ENCODE data around the gene CDK2AP2.
"Not testable (repeated sequence)": the region's sequence is repeated elsewhere in the genome, so short reads cannot be mapped to it uniquely, and the experiment has no call there.

CDK2AP2 gene

DNA sequence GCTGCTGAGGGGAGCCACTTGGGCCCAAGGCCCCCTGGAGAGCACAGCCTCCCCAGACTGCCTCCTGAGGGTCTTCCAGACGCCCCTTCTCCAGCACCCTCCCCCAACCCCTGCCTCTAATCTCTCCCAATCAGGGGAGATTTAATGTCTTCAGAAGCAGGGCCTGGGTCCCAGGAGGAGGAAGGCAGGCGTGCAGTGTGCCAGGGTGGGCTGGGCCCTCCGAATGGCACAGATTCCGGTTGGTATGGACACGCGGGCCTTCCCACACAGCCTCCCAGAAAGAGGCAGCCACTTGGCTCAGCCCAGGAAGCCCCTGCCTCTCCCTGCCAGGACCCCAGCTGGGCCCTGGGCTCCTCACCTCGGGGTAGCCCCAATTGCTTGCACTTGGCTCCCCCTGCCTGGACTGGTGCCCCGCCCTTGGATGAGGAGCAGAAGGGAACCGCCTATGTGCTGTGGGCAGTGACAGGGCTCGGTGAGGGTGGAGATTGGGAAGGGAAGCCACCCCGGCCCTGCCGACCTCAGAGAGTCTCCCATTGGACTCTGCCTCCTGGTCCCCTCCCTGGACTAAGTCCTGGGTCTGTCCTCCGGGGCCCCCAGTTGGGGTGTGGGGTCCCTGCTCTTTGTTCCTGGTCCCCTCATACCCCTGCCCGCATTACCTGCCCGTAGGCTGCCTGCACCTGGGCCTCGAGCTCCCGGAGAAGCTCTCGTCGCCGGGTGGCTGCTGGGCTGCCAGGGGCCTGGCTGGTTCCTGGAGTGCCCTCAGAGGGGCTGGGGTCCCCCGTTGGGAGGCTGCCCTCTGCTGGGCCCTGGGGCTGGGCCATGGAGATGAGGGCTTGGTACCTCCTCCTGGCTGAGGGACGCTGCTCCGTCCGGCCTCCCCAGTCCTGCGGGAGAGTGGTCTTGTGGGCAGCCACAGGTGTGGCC, 15.9 kb upstream of the CDK2AP2 start:
- no peak for DNase-seq

DNA sequence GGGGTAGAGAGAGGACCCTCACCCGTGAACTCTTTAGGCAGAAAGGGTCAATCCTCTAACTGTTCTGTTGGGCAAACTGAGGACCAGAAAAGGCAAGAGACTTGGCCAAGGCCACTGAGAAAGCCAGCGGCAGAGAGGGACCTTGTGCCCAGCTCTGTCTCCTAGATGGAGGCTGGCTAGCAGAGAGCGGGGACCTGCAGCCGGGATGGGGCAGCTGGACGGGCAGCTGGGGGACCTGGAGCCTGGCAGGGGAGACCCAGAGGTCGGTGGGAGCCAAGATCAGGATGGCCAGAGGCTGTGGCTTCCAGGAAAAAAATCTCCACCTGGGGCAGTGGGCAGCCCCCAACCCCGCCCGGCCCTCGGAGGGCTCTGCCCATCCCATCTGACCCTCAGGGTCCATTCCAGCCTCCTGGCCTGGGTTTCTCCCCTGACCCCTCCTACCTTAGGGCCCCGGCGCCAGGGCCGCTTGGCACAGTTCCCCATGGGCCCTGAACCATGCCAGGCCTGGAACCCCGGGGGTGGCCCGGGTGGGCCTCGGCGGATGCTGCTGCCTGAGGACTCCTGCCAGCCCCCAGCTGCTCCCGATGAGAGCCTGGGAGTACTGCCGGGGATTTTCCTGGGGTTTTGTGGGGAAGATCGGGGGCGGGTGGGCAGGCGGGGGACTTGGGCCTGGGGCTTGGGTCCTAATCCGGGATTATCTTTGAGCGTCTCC, 15.0 kb upstream of the CDK2AP2 start, which contains the start of gene CABP2:
Gene CABP2 (minus strand): TSS at position 603 of the 712 bp plus-strand sequence. CDS start 120 bp downstream, at position 483.
- no peak for DNase-seq

DNA sequence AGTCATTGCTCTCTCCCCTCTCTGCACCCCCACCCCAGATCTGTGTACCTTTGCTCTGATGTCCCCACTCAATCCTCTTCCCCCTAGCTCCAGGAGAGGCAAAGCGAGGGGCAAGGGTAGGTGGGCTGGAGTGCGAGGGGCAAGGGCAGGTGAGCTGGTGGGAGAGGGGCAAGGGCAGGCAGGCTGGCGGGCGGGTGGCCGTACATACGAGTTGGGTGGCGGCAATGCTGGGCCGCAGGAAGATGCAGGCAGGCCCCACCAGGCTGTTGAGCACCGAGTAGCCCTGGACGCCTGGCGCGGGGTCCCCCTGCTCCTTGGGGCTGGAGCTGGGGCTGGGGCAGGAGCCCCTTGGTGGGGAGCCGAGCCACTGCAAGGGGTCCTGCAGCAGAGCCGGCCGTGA, 14.4 kb upstream of the CDK2AP2 start:
- DNase-seq: no peak

DNA sequence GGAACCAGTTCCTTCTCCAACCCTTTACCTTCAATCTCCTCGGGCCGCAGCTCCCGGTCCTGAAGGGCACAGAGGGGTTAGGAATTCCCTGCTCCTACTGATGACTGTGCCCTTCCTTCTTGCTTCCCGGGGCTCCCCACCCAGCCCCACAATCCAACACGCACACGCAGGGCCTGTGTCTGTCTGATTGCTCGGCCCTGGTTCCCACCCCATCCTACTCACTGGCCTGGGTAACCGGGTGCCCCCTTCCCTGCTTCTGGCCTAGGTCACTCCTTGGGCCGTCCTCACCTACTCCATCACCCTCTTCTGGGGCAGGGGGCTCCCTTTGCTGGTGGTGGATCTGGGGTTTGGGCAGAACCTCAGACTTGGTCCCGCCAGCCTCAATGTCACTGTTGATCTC, 14.0 kb upstream of the CDK2AP2 start:
- DNase-seq: no peak

DNA sequence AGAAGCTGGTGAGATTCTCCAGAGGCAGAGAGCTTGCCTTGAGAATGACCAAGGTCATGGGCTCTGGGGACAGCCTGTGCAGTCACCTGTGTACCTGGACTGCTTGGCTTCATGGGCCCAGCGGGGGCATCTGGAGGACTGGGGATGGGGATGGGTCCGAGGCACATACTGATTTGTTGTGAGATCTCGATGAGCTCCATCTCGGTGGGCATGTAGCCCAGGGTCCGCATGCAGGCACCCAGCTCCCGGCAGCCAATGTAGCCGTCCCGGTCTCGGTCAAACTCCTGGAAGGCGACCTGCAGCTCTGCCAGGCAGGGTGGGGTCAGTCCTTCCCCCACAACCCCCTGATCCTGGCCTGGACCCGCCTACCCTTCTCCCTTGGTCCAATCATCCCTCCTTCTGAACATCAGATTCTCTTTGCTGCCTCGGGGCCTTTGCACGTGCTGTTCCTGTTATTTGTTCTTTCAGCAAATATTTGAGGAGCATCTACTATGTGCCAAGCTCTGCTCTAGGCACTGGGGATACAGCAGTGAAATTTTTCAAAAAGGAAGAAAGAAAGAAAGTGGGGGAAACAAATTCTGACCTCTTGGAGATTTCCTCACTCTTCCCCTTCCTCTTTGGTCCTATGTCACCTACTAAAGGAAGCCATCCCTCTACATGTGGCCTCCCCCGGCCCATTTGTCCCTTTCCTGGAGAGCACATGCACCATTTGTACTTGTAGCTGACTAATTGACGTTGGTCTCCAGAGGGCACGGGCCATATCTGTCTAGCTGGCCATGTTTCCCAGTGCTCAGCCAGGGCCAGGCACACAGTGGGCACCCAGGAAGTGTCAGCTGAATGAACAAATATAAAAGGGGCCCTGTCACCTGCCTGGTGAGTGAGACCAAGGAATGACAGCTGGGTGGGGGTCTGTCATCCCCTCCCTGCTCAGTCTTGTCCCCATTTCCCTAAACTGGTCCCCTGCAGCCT, 13.2 kb upstream of the CDK2AP2 start:
- DNase-seq: no peak

DNA sequence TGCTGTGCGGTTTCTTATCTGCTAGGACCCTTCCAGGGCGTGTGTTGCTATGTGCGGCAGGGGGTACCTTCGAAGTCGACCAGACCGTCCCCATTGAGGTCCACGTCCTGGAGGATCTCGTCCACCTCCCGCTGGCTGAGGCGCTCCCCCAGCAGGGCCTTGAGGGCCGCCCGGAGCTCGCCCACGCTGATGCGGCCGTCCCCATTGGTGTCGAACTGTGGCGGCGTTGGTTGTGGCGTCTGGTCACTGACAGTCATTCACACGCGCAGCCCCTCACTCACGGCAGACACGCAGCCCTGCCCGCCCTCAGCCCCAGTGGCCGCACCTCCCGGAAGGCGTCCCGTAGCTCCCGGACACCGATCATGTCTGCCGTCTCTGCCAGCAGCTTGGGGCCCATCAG, 11.8 kb upstream of the CDK2AP2 start:
- DNase-seq: no peak

DNA sequence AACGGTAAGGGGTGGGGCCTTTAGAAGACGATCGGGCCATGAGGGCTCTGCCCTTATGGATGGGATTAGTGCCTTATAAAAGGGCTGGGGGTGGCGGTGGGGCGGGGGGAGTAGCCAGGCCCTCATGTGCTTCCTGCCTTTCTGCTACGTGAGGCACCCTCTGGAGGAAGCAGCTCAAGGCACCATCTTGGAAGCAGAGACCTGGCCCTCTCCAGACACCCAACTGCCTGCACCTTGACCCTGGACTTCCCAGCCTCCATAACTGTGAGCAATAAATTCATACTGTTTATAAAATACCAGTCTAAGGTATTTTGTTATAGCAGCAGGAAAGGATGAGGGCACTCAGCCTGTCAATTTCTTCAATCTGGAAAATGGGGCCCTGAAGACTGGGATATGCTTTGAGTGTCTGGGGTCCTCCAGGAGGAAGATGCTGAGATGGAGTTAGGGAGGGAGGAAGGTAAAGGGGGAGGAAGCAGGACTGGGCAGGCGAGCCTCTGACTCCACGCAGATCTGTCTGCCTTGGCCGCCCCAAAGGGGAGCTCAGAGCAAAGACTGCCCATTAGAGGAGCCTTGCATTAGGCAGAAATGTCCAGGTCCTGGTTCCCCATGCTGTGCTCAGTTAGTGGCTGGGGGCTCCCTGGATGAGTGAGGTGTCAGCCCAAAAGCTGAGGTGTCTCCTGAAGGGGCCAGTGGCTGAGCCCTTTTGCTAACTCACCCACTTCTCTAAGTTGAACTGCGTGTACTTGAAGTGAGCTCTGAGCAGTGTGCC, 10.0 kb upstream of the CDK2AP2 start:
- no peak for DNase-seq

DNA sequence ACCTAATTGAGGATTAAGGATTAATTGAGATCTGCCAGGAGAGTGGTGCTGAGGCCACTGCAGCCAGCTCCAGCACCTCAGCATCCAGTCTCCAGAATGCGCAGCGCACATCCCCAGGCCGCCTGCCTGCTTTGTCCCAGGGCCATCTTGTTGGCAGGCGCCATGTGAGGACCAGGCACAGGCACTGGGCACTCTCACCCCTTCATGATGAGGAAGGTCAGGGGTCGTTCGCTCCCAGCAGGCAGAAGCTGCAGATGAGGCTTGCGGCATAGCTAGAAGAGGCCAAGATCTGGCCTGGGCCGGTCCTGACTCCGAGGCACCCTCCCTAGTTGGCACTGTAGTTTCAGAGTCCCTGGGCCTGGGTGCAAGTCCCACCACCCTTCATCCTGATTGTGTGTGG, 8.8 kb upstream of the CDK2AP2 start:
- no peak for DNase-seq

DNA sequence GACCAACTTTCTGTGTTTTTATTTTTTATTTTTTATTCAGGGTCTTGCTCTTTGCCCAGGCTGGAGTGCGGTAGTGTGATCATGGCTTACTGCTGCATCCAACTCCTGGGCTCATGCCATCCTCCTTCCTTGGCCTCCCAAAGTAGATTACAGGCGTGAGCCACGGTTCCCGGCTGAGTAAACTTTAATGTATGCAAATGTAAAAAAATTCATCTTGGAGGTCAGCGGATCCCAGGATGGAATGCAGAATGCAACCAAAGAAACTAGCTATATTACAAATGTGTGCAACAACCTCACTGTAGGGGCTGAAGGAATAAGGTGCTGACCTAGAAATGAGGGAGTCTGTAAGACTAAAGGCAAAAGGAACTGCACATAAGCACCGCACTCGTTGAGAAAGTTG, 6.2 kb upstream of the CDK2AP2 start:
- DNase-seq: no peak

DNA sequence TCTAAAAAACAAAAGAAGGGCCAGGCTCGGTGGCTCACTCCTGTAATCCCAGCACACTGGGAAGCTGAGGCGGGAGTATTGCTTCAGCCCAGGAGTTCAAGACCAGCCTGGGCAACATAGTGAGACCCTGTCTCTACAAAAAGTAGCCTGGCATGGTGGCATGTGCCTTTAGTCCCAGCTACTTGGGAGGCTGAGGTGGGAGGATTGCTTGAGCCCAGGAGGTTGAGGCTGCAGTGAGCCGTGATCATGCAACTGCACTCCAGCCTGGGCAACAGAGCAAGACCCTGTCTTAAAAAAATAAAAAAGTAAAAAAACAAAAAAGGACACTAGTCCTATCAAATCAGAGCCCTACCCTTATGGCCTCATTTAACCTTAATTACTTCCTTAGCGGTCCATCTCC, 3.6 kb upstream of the CDK2AP2 start:
- not testable (repeated sequence) for DNase-seq

DNA sequence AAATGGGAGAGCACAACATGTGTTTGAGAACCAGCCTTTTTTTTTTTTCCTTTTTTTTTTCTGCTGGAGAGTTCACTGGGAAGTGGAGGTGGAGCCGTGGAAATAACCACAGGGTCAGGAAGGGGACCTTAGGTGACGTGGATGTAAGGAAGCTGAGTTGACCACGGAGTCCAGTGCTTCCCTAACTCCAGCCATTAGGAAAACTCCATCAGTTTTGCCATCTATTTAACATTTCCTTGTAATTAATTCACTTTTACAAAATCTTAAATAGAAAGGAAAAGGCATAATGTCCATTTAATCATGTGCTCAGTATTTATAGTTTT, 2.0 kb upstream of the CDK2AP2 start:
- DNase-seq: no peak

DNA sequence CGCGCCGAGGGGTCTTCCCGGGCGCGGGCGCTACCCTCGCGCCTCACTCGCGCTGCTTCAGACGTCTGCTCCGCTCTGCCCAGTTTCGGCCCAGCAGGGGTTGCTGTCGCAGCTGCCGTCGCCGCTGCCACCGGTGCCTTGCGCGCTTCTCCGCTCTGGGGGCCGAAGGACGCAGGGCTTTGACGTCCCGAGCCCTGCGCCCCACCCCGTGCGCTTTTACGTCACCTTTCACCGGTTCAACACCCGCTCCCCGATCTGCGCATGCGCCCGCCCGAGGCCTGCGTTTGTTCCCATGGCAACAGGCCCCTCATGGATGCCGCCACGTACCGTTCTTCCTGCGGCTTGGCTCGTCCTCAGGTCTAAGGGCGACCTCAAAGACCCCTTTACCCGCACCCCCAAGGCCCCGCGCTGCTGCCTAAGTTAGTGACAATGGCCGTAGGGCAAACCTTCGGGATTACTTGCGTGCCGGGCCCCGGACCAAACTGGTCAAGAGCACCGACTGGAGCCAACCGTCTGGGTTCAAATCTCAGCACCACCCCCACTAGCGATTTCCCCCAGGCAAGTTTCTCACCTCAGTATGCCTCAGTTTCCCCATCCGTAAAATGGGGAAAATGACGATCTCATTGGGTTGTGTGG, 642 bp upstream of the CDK2AP2 start:
- peak; percentile 83 to 92 for DNase-seq

DNA sequence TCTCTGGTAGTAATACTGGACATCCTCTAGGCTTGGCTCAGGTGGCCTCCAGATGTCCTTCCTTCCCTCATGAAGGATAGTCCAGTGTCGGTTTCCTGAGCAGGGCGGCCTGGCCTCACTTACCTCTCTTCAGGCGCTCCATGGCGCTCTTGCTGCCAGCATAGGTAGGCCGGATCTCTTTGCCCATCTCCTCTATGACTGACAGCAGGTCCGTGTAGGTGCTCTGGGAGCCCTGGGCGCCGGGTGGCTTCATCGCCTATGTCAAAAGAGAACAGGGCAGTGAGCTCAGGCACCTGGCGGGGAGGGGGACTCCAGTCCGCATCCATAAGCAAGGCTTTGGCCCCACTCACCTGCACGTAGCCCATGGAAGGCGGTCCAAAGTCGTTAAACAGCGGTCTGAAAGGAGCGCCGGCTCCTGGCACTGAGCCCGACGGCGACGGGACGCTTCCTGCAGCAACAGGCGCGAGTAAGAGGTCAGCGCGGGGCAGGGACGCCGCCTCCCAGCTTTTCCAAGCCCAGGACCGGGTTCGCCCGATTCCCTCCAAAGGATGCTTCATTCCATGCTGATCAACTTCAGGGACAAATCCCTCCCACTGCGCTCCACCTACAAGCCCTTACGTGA, 609 bp downstream of the CDK2AP2 start:
- no peak for DNase-seq

DNA sequence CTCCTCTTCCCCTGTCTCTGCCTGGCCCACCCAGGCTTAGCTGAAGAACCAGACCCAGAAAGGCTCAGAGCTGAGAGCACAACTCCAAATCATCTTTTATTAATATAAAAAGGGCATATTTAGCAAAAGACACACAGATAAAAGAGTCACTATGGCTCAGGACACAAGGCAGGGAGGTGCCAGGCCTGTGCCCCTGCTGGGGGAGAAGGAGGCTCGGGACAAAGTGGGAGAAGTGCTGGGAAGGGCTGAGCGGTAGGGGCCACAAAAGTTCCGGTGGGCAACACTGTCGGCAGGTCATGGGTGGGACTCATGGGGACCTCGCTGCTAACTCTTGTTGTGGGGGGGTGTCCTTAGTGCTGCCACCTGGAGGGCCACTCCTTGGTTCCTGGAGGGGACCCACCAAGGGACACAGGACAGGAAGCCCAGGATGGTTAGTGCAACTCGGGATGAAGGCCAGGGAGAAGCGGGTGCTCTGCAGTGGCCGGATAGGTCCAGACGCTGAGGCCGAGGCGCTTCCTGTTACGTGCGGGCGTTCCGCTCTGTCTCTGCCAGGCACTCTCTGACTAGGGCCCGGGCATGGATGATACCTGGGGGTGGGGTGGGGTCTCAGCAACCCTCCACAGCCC, 1.4 kb downstream of the CDK2AP2 start:
- no peak for DNase-seq

DNA sequence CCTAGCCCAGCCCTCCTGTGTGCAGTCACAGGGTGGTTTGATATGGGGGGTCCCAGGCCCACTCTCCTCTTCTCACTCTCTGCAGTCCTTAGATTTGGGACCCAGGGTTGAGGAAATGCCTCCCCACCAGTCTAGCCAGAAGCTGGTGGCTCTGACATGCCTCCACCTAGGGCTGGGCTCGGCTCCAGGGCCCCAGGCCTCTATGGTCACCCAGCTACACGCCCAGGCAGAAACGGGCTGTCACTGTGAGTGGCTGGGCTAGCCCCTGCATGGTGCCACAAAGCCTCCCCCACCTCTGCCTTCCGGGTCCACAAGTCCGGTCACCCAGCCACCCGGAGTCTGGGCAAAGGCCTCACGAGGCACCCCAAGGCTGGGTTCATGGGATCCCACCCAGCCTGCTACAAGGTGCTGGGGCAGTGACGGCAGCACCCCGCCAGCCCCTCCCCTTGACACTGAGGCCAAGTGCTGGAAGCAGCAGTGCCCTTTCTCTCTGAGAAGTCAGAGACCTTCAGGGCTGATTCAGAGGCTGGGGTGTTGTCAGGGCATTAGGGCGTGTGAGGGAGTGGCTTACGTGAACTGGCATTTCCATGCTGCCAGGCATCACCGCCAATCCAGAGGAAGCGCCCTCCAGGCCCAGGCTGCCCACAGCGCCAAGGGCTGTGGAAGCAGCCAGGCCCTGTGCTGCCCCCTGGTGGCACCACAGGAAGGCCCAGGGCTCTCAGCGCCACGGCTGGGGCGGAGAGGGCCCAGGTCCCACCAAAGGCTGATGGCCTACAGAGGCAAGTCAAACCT, 2.2 kb downstream of the CDK2AP2 start:
- peak; percentile 61 to 66 for DNase-seq

DNA sequence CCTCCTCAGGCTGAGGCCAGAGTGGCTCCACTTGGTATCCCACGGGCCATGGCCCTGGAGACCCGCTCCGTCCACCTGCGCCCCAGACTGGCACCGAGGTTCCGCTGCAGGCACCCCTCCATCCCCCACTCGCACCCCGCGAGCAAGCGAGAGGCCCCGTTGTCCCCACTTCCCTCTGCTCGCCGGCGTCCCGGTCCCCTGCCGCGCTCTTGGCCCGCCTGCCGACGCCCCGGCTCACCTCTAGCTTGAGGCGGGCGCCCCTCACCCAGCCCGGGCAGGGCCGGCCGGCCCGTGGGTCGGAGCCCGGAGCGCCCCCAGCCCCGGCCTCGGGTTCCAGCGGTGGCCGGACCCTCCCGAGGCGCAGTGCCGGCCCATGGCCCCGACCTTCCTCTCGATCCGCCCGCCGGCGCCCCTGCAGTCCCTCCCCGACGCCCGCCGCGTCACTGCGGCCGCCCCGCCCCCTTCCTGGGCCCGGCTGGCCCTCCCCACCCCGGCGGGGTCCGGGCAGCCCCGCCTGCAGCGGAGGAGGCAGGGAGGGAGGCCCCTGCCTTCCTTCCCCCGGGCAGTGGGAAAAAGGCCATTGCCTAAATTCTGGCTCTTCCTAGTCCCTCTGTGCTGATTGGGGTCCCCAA, 2.9 kb downstream of the CDK2AP2 start, which contains the start of gene PITPNM1:
Gene PITPNM1 (minus strand): TSS at position 414 of the 632 bp plus-strand sequence. CDS start 1,183 bp downstream, outside the sequence.
- peak in 1 of 2 donors; percentile 40 for DNase-seq

DNA sequence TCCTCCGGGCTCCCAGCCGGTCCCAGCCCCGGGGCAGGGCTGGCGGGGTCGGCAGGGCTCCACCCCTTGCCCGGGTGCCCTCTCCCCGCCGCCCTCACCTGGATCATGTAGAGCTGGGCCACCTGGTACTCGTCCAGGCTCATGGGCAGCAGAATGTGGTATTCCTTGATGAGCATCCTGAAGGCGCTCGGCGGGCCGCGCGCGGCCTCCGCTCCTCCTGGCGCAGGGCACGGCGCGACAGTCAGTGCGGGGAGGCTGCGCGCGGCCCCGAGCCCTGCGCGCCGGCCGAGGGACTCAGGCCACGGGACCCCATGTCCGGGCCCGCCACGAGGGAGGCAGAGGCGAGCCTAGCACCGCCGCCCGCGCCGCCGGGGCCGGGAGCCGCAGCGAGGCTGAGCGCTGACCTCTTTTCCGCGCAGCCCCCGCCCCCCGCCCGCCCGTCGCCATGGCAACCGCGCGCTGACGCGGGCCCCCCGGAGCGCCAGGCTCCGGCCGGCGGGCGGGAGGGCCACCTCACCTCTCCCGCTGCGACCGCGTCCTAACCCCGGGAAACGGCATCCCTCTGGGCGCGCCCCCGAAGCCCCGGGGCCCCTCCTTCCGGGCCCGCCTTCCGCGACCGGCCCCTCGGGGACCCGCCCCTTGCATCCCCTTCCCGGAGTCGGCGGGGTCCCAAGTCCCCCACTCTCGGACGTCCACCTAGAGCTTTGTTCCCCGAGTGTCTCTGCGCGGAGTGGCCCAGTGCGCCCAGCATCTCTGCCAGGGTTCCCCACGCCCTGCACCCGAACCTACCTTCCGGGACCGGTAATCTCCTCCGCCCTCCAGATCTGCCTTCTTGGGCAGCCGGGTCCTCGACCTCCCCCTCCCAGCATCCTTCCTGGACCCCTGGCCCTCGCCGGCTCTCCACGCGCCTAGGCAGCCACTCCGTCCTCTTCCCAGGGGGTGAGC, 3.7 kb downstream of the CDK2AP2 start:
- DNase-seq: no peak
